GM18507 (cell line): ENCODE data around the gene USP33.
A peak's percentile ranks its signal among the peaks of the same experiment; 100 is the strongest.
"Not testable (repeated sequence)": the region's sequence is repeated elsewhere in the genome, so short reads cannot be mapped to it uniquely, and the experiment has no call there.

Experiments
- DNase-seq: peaks from one replicate; pipeline ENCODE4 v3.0.0; 2011; ENCODE audit warnings: low read depth; ENCODE audit not compliant: insufficient read length; ENCODE audit errors: extremely low spot score
- FAIRE-seq: peaks from 2 replicates; lab custom pipeline; 2011; peaks lifted over from hg19 to GRCh38; lab: Jason Lieb, UNC

The USP33 gene

GRCh38 chr1:77742011-77742555 is 17.6 kb downstream of the USP33 start:
- FAIRE-seq = peak; percentile 24
- DNase-seq = no peak

GRCh38 chr1:77741316-77741715 is 18.3 kb downstream of the USP33 start:
- FAIRE-seq (no peak), DNase-seq (no peak)

GRCh38 chr1:77739235-77739634 is 20.4 kb downstream of the USP33 start:
- no peak for DNase-seq
- FAIRE-seq = no peak

- no peak for DNase-seq
- no peak for FAIRE-seq
Observed at GRCh38 chr1:77732090-77732489, 27.6 kb downstream of the USP33 start.

GRCh38 chr1:77725706-77726105 is 33.9 kb downstream of the USP33 start:
- FAIRE-seq = no peak
- DNase-seq = no peak

- FAIRE-seq (no peak), DNase-seq (no peak)
Observed at GRCh38 chr1:77718181-77718580, 41.5 kb downstream of the USP33 start.

GRCh38 chr1:77716065-77716464 is 43.6 kb downstream of the USP33 start:
- DNase-seq = no peak
- peak; percentile 18 for FAIRE-seq

GRCh38 chr1:77709727-77710126 is 49.9 kb downstream of the USP33 start:
- FAIRE-seq = no peak
- no peak for DNase-seq

GRCh38 chr1:77706321-77706720 is 53.3 kb downstream of the USP33 start:
- FAIRE-seq (no peak), DNase-seq (no peak)

- FAIRE-seq (no peak), DNase-seq (no peak)
Observed at GRCh38 chr1:77704736-77705135, 54.9 kb downstream of the USP33 start.

- not testable (repeated sequence) for FAIRE-seq, DNase-seq
Observed at GRCh38 chr1:77699673-77700072, 60.0 kb downstream of the USP33 start.

GRCh38 chr1:77697441-77697840 is 62.2 kb downstream of the USP33 start:
- DNase-seq (no peak), FAIRE-seq (no peak)

GRCh38 chr1:77688939-77689338 is 70.7 kb downstream of the USP33 start:
- DNase-seq (no peak), FAIRE-seq (no peak)

- FAIRE-seq (no peak), DNase-seq (no peak)
Observed at GRCh38 chr1:77687519-77687906, 72.1 kb downstream of the USP33 start.

GRCh38 chr1:77686796-77687518 is 72.7 kb downstream of the USP33 start:
- FAIRE-seq (no peak), DNase-seq (no peak)

- FAIRE-seq (peak; percentile 78), DNase-seq (peak; percentile 72)
Observed at GRCh38 chr1:77683160-77684148, 76.2 kb downstream of the USP33 start.

GRCh38 chr1:77682460-77683159 is 77.0 kb downstream of the USP33 start, which contains the start of gene ZZZ3:
ZZZ3 (minus strand) TSS chr1:77682658; CDS start chr1:77633354, 49,304 bp downstream.
- peak; percentile 94 for FAIRE-seq
- DNase-seq = peak; percentile 79

GRCh38 chr1:77680173-77680572 is 79.5 kb downstream of the USP33 start:
- DNase-seq (no peak), FAIRE-seq (no peak)
